ENCODE data around the gene METTL13.

GRCh38 chr1:171780583-171781175, 781 bp upstream of the METTL13 start:
- no peak for TF ChIP-seq EZH2 (IDR thresholded peaks at IDR 0.05; ENCODE audit: insufficient read depth, poor library complexity, severe bottlenecking)
- no peak for TF ChIP-seq EZH2phosphoT487 (IDR thresholded peaks at IDR 0.05; ENCODE audit: insufficient read depth, low read depth)

All from GM23248 (cell line).